GM20431 (cell line): ENCODE data around the gene TNFAIP8L1.
"Not testable (repeated sequence)": the region's sequence is repeated elsewhere in the genome, so short reads cannot be mapped to it uniquely, and the experiment has no call there.

Experiments
- in situ Hi-C: fragments of 300-500 bp; cut with MseI, MboI; formaldehyde crosslinking; loops from one replicate; pipeline ENCODE4 v1.15.0; 2020; ENCODE audit warnings: low sequenced_read_pairs; ENCODE audit not compliant: unreplicated experiment

TNFAIP8L1 gene

DNA sequence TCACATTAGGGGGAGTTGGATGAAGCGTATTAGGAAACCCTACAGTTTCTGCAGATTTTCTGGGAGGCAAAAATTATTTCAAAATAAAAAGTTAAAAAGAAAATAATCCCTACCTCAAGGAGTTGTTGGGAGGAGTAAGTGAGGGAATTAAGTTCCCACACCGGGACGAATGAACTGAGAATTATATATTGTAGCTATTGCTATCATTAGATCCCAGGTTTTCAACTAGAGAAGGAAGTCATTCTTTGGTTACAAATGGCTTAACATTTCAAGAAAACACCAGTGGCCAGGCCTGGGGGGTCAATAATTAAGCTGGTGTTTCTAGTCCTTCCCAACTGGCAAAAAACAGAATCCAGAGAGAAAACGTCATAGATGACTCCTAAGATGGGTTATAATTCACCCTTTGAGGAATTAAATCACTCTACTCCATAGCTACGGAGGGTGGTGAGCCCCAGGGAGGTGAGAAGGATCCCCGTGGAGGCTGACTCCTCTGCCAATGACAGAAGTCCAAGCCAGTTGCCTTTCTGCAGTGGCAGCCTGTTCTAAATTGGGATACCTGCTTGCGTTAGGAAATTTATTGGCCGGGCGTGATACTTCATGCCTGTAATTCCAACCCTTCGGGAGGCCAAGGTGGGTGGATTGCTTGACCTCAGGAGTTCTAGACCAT, 32.0 kb downstream of the TNFAIP8L1 start:
- in situ Hi-C loops = no loop called here

DNA sequence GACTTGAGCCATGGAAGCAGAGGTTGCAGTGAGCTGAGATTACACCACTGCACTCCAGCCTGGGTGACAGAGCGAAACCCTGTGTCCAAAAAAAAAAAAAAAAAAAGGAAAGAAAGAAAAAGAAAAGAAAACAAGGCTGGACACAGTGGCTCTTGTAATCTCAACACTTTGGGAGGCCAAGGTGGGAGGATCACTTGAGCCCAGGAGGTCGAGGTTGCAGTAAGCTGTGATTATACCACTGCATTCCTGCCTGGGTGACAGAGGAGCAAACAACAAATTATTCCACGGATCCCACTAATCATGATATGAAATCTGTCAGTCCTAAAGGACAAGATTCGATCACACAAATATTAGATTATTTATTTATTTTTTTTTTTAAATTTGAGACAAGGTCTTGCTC, 33.9 kb downstream of the TNFAIP8L1 start:
- in situ Hi-C loops = no loop called here

DNA sequence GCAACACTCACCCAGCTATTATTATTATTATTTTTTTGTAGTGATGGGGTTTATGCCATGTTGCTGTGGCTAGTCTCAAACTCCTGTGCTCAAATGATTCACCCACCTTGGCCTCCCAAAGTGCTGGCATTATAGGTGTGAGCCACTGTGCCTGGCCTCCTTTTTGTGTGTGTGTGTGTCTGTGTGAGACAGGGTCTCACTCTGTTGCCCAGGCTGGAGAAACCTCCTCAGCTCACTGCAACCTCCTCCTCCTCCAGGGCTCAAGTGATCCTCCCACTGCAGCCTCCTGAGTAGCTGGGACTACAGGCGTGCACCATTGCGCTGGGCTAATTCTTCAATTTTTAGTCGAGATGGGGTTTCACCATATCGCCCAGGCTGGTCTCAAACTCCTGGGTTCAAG, 34.4 kb downstream of the TNFAIP8L1 start:
- in situ Hi-C loops = no loop called here

DNA sequence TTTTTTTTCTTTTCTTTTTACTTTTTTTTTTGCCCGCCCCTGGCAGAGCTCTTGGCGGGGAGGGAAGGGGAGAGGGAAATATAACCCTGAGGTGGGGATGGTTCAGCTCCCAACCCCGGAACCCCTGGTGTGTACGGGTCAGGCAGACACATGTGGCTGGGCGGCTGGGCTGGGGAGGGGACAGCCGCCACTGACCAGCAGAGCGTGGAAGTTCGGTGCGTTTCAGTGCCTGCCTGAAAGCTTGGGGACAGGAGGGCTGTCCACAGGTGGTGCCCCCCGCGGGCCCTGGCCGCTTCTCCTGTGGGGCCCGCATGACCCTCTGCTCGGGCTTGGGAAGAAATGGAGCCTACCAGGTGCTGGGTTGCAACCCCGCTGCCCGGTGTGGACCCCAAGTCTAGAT, 36.0 kb downstream of the TNFAIP8L1 start:
- in situ Hi-C loops = no loop called here

DNA sequence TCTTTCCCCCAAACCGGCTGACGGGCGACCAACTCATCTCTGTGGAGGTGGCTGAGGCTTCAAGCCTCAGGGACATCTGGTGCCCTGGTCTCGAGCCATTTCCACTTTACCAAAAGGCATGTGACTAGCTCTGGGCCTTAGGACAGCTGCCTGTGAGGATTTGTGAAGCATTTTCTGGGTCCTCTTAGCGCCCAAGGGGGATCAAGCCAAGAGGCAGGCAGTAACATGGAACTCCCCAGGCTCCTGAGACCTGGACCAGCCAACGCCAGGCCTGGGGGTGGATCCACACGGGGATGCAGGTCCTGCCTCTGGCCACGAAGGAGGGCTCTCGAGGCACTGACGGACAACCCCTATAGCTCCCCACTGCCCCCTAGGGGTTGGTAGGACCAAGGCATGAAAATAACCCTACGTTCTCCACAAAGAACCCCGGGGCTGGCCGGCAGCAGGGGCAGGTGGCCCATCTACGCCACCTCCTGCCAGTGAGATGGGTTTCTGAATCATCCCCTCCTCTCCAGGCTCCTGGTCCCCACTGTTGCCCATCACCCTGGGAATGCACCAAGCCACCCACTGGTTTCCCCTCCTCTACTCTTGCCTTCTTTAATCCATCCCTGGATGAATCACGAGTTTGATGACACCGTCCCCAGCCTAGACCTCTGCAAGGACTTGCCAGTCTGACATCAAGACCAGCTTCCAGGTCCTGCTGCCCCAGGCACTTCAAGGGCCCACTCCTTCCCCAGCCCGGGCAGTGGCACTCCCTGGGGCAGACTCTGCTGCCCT, 37.8 kb downstream of the TNFAIP8L1 start:
- in situ Hi-C loops = no loop called here

DNA sequence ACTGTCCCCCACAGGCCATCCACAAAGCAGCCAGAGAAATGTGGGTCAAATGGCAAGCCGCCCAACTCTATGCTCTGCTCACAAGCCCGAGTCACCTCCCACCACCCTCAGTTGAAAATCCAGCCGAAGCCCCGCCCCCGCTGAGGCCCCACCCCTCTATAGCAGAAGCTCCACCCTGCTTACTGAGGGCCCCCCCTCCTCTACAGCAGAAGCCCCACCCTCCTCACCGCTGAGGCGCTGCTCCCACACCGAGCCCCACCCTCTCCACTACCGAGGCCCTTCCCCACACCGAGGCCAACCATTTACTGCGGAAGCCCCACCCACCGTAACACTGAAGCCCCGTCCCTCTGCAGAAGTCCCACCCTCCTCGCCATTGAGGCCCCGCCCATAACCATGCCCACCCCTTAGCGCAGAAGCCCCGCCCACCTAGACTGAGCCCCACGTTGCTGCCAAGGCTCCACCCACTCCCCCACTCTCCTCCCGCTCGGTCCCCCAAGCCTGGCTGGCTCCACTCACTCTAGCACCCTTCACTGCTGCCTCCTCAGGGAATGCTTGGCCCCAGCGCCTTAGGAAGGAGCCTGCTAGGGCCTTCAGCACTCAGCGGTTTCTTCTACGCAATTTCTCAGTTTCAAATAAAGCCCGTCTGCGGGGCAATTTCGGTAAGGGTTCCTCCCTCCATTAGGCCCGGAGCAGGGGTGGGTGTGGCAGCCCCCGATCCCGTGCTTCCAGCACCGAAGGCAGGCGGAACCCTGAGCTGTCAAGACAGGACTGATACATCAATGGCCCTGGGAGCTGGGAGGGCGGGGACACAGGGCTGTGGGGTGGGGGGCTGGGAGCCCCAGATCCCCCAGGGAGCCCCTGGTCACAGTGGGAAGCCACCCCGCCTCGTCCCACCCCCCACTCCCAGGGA, 39.8 kb downstream of the TNFAIP8L1 start:
- in situ Hi-C loops = no loop called here

DNA sequence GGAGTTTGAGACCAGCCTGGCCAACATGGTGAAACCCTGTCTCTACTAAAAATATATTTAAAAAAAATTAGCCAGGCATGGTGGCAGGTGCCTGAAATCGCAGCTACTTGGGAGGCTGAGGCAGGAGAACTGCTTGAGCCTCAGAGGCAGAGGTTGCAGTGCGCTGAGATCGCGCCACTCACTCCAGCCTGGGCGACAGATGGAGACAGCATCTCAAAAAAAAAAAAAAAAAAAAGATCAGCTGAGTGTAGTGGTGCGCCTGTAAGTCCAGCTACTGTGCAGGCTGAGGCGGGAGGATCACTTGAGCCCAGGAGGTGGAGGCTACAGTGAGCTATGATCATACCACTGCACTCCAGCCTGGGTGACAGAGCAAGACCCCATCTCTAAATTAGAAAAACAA, 40.7 kb downstream of the TNFAIP8L1 start:
- in situ Hi-C loops = not testable (repeated sequence)

DNA sequence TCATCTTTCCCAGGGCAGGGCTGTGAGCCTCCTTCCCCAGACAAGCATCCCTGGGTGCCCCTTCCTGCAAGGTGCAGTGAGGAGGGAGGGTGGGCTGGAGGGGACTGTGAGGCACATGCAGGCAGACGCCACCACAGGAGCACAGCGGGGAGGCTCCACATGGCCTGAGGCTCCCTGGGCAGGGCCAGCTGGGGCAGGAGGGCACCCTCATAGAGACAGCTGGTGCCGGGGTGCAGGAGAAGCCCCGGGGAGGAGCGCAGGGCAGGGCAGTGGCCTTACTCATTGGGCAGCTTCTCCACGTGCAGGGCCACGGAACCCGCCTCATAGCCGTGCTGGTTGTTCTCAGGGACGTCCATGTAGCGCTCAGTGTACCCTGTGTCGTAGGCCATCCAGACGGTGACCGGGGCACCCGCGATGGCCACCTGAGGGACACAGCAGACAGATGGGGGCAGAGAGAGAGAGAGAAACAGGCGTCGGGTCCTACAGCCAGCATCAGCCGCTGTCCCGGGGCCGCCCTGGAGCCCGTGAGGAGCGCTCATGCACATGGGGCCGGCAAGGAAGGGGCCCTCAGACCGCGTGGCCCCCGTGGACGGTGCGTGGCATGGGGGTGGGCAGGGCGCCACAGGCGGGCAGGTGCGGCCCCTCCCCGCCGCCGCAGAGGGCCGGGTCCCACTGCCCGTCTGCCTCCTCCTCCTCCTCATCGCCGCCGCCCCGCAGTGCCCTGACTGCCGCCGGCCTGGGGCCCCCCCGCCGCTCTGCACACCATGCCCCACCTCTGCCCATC, 43.3 kb downstream of the TNFAIP8L1 start:
- in situ Hi-C loops = no loop called here

DNA sequence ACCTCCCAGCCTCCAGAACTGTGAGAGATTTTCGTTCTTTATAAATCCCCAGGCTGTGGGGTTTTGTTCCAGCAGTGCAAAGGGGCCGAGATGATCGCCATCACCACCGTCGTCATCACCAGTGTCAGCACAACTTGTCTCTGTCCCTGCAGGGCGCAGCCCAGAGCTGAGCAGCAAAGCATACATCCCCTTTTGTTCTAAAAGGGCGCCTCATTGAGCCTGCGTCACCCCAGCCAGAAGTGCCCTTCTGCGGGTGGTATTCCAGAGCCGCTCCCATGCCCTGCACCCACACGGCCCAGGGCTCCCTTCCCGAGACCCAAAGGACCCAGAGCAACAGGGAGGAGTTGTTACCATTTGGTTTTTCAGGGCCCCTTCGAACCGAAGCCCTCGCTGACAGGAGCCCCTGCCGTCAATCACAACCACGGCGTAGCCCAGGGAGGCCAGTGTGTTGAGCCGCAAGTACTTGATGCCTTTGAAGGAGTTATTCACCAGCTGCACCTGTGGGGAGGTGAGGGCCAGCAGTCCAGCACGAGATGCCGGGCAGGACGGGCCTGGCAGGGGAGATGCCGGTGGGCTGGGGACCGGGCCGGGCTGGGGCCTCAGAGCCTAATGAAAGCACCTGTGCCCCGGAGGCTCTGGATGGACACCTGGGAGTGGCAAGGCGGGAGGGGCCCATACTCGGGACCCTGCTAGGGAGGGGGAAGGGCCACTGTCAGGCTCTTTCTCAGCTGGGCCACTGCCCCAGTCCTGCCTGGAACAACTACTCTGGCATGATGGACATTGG, 45.2 kb downstream of the TNFAIP8L1 start:
- in situ Hi-C loops = no loop called here

DNA sequence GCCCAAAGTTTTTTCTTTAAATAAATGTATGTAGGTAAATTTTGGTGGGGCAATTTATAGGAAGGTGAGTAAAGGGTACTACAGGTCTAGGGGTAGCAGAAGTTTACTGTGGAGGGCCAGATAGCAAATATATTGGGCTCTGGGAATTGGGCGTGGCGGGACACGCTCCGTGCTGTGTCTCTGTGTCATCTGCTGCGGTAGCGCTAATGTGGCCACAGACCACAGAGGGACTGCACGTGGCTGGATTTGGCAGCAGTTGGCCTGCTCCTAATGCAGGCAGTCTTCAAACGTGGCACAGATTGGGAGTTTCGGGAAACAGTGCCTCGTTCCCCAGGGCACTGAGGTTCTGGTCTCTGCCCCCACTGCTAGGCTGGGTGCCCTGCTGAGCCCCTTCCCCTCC, 47.4 kb downstream of the TNFAIP8L1 start:
- in situ Hi-C loops = no loop called here

DNA sequence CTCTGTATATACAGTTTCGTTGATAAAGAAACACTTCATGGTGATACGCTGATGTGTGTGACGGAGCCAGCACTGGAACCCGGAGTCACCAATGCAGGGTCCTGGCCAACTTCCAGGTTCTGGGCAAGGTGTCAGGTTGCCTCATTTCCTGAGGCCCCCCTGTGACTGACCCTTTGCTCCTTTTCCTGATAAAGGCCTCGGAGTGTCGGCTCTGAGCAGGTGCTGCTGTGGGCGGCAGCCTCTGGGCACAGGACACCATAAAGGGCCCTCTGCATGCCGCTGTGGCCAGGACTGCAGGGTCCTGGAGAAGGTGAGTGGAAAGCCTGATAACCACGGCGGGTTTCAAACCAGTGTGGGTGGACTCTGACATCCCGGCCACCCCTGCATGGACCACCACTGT, 48.1 kb downstream of the TNFAIP8L1 start:
- in situ Hi-C loops = no loop called here

DNA sequence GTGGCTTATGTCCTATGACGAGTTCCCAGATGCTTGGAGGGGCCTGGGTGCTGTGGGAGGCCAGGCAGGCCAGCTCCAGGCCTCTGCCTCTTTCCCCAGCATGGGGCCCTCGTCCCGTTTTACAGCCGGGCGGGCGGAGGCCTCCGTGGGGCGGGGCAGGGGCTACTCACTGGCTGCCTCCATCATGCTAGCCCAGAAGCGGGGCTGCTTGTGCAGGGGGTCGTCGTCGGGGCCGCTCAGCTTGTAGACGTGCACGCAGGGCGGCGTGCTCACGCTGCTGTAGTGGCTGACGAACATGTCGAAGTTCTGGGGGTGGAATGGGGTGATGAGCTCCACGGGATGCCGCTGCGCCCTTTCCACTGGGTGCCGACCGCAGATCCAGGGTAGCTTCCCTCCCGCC, 49.3 kb downstream of the TNFAIP8L1 start:
- in situ Hi-C loops = no loop called here

DNA sequence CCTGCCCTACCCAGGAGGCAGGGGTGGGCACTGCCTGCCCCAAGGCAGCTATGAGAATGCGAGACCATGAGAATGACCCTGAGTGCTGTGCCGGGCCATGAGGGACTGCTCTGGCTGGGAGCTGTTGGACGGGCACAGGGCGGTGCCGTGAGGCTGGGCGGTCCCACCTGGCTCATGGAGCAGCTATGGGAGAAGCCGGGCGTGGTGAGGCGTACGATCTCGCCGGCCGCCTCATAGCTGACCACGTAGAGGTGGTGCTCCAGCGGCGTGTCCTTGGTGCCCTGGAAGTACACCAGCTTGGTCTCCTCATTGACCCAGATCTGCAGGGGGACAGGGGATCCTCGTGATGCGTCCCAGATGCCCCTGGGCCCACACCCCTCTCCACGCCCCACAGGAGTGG, 50.1 kb downstream of the TNFAIP8L1 start:
- in situ Hi-C loops = no loop called here

DNA sequence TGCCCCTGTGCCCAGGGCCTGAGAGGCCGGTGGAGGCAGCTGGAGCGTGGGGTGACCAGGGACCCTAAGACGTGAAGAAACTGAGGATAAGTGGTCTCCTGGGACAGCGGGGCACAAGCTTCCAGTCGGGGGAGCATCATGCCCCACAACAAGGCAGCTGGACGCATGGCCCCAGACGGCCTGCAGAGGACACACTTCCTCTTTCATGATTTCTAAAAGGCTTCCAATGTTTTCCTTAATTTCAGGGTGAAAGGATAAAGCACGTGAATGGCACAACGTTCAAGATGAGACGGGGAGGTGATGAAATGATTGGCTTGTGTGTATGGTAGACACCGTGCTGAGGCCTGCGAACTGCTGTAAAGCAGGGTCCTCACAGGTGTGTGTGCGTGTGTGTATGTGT, 51.0 kb downstream of the TNFAIP8L1 start:
- in situ Hi-C loops = no loop called here

DNA sequence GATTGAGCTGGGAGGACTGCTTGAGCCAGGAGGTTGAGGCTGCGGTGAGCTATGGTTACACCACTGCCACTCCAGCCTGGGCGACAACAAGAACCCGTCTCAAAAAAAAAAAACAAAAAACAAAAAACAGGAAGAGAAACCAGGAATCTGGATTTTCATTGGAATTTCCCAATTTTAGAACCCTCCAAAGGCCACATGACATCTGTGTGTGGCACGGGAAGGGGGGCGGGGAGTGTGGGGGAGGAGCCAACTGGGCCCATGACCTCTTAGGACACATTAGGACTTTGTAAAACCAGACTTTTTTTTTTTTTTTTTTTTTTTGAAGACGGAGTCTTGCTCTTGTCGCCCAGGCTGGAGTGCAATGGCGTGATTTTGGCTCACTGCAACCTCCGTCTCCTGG, 52.1 kb downstream of the TNFAIP8L1 start:
- in situ Hi-C loops = no loop called here

DNA sequence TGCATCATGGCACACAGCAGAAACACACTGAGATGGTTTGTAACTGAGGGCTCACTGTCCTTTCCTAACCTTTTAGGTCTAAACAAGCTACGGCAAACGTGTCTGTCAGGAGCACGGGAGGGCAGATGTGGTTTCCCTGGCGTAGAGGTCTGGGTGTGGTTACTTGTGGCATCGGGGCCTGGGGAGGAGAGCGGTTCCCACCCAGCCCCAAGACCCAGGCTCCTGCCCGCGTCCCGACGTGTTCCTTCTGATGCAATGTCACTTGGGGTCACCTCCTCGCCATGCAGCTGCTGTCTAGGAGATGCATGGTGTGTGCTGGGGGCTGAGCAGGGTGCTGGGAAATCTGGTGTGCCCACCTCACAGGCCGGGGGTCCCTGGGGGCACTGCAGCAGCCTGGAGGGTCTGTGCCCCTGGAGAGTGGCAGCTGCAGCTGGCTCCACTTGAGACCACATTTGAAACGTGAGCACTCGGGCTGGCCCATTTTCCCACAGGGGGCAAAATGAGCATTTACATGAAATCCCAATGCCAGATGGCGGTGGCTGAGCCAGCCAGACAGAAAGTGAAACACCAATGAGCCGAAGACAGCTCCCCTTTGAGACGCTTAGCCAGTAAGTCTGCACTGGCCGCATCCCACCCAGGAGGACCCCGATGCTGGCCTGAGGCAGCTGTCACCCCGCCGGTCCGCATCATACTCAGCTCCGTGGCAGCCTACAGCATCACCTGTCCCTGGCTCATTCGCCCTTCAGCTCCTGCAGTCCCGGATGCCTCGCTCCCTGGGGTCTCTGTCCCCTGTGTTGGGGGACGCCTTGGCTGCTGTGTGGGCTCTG, 53.1 kb downstream of the TNFAIP8L1 start:
- in situ Hi-C loops = no loop called here

DNA sequence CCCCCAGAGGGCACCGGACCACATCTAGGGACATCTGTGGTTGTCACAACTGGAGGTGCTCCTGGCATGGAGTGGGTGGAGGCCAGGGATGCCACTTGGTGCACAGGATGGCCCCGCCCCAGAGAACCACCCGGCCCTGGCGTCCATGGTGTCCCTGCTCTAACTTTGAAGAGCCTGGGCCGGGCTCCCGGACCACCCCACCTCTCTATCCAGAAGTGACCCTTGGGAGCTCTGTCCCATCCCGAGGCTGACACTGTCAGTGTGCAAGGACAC, 53.7 kb downstream of the TNFAIP8L1 start:
- in situ Hi-C loops = no loop called here

DNA sequence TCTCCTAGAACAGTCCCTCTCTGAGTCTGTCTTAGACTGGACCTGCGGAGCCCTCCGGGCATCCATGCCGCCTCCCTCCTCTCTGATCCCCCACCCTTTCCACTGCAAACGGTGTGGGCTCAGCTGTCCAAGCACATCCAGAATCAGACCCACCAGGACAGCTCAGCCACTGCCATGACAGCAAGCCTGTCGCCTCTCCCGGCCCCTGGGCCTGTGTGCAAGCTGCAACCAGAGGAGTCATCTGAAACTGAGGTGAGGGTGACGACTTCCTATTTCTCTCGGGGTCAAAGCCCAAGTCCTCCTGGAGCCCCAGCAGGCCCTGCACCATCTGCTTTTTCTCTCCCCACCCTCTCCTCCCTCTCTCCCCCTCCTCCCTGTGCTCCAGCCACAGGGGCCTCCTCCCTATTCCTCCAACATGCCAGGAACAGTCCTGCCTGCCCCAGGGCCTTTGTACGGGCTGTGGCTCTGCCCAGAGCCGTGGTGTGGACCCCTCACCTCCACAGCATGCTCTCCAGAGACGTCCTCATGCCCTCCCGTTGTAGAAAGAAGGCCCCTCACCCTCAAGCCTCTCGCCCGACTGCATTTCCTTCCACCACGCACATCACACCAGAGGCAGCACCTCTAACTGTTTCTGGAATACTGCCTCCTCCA, 54.3 kb downstream of the TNFAIP8L1 start:
- in situ Hi-C loops = no loop called here
